Measurements from ENCODE around the gene ZBTB14. TPM values are rescaled to one million over a fixed set of nuclear protein-coding genes. Genes with fewer than 3 reads are reported as not detected.

The ZBTB14 gene
- total RNA-seq, 8 experiments from 2014 or later: 5.2 to 20.5 (median 16.5) TPM

GRCh38 chr18:5284808-5285207 is 10.7 kb downstream of the ZBTB14 start:
- WGBS, 10 experiments: 64 to 89% (median 74%) methylated on average over 2 to 7 of the region's 7 CpGs
- no peak overlapping the region for H3K4me3 ChIP-seq
- no peaks in the 10 kb centered on the region for H3K4me1 ChIP-seq (replicated peaks in 1 of 2)
- no peak overlapping the region for H3K27ac ChIP-seq
- in situ Hi-C loops (cut with MboI; ENCODE audit: low pct_unique_long_range_greater_than_20kb in 2 of 9, low sequenced_read_pairs in 9 of 9, unreplicated experiment in 9 of 9): no loop called here
- no peak for ATAC-seq (replicated peaks in 6 of 8)

DNA sequence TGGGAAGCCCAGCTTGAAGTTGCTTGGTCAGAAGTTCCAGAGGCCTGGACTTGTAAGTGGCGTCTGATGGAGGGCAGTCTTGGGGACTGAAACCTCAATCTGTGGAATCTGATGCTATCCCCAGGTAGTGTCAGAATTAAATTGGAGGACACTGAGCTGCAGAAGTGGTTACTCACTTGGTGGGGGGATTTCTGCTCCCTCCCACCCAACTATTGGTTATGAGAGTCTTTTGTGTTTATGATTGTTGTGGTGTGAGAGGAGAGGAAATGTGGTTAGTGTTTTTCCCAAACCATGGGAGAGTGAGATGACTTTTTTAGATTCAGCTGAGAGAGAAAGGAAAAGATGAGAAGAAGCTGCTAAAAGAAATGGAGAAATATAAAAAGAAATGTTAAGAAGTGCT is 12.8 kb downstream of the ZBTB14 start:
- Histone ChIP-seq H3K4me1 (replicated peaks in 1 of 2) (no peaks in the 10 kb centered on the region), H3K27ac (no peak overlapping the region), H3K4me3 (no peak overlapping the region)
- in situ Hi-C loops (cut with MboI; ENCODE audit: low pct_unique_long_range_greater_than_20kb in 2 of 9, low sequenced_read_pairs in 9 of 9, unreplicated experiment in 9 of 9): no loop called here
- WGBS, 10 experiments: 83 to 100% (median 100%) methylated on average over 1 of the region's 1 CpG; no CpG with 5 or more reads in 7 of the 10 experiments
- no peak for ATAC-seq (replicated peaks in 6 of 8)

- WGBS, 10 experiments: 0 to 83% (median 7%) methylated on average over 1 to 3 of the region's 3 CpGs; no CpG with 5 or more reads in 1 of the 10 experiments
- no peak overlapping the region for H3K4me3 ChIP-seq
- H3K4me1 ChIP-seq (replicated peaks in 1 of 2): no peaks in the 10 kb centered on the region
- in situ Hi-C loops (cut with MboI; ENCODE audit: low pct_unique_long_range_greater_than_20kb in 2 of 9, low sequenced_read_pairs in 9 of 9, unreplicated experiment in 9 of 9): no loop called here
- ATAC-seq (replicated peaks in 6 of 8): no peak
- H3K27ac ChIP-seq: no peak overlapping the region
These were observed 18.6 kb downstream of the ZBTB14 start for GRCh38 chr18:5276947-5277346.

DNA sequence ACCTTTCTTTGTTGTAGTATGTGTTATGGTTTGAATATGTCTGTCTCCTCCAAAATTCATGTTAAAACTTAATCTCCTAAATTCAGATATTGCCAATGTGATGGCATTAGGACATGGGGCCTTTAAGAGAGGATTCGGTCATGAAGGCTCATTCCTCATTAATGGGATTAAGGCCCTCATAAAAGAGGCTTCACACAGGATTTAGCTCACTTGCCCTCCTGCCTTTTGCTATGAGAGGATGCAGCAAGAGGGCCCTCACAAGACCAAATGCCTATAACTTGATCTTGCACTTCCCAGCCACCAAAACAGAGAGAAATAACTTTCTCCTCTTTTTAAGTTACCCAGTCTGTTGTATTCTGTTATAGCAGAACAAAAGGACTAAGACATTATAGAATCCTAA is 19.7 kb downstream of the ZBTB14 start:
- H3K4me3 ChIP-seq: no peak overlapping the region
- no peak for ATAC-seq (replicated peaks in 6 of 8)
- H3K27ac ChIP-seq: no peak overlapping the region
- WGBS, 10 experiments: 13 to 100% (median 33%) methylated on average over 1 of the region's 1 CpG; no CpG with 5 or more reads in 3 of the 10 experiments
- in situ Hi-C loops (cut with MboI; ENCODE audit: low pct_unique_long_range_greater_than_20kb in 2 of 9, low sequenced_read_pairs in 9 of 9, unreplicated experiment in 9 of 9): no loop called here
- no peaks in the 10 kb centered on the region for H3K4me1 ChIP-seq (replicated peaks in 1 of 2)

DNA sequence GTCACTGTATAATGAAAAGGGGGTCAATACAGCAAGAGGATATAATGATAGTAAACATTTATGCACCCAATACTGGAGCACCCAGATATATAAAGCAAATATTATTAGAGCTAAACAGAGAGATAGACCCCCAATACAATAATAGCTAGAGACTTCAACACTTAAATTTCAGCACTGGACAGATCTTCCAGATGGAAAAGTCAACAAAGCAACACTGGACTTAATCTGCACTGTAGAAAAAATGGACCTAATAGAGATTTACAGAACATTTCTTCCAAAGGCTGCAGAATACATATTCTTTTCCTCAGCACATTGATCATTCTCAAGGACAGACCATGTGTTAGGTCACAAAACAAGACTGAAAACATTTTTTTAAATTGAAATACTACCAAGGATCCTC is 26.7 kb downstream of the ZBTB14 start:
- Histone ChIP-seq H3K27ac (no peak overlapping the region), H3K4me1 (replicated peaks in 1 of 2) (no peaks in the 10 kb centered on the region), H3K4me3 (no peak overlapping the region)
- ATAC-seq (replicated peaks in 6 of 8): no peak
- in situ Hi-C loops (cut with MboI; ENCODE audit: low pct_unique_long_range_greater_than_20kb in 2 of 9, low sequenced_read_pairs in 9 of 9, unreplicated experiment in 9 of 9): no loop called here

- ATAC-seq (replicated peaks in 6 of 8): no peak
- in situ Hi-C loops (cut with MboI; ENCODE audit: low pct_unique_long_range_greater_than_20kb in 2 of 9, low sequenced_read_pairs in 9 of 9, unreplicated experiment in 9 of 9): no loop called here
- 26 to 84% (median 56%) methylated on average over 1 to 3 of the region's 3 CpGs for WGBS, 10 experiments
- Histone ChIP-seq H3K4me1 (replicated peaks in 1 of 2) (no peaks in the 10 kb centered on the region), H3K27ac (no peak overlapping the region), H3K4me3 (no peak overlapping the region)
These were observed 28.8 kb downstream of the ZBTB14 start for GRCh38 chr18:5266721-5267120.

GRCh38 chr18:5253910-5254309 is 41.6 kb downstream of the ZBTB14 start:
- in situ Hi-C loops (cut with MboI; ENCODE audit: low pct_unique_long_range_greater_than_20kb in 2 of 9, low sequenced_read_pairs in 9 of 9, unreplicated experiment in 9 of 9): no loop called here
- no peaks in the 10 kb centered on the region for H3K4me1 ChIP-seq (replicated peaks in 1 of 2)
- no peak overlapping the region for H3K4me3 ChIP-seq
- no peak overlapping the region for H3K27ac ChIP-seq
- peak in 1 of 8 experiments; percentile 74 for ATAC-seq (replicated peaks in 6 of 8)
- 0 to 90% (median 61%) methylated on average over 1 to 2 of the region's 2 CpGs; no CpG with 5 or more reads in 2 of the 10 experiments for WGBS, 10 experiments

GRCh38 chr18:5251117-5251516 is 44.4 kb downstream of the ZBTB14 start:
- in situ Hi-C loops (cut with MboI; ENCODE audit: low pct_unique_long_range_greater_than_20kb in 2 of 9, low sequenced_read_pairs in 9 of 9, unreplicated experiment in 9 of 9): no loop called here
- no peak overlapping the region for H3K27ac ChIP-seq
- no peak for ATAC-seq (replicated peaks in 6 of 8)
- no peaks in the 10 kb centered on the region for H3K4me1 ChIP-seq (replicated peaks in 1 of 2)
- no peak overlapping the region for H3K4me3 ChIP-seq
- 45 to 85% (median 75%) methylated on average over 2 to 6 of the region's 6 CpGs for WGBS, 10 experiments

- in situ Hi-C loops (cut with MboI; ENCODE audit: low pct_unique_long_range_greater_than_20kb in 2 of 9, low sequenced_read_pairs in 9 of 9, unreplicated experiment in 9 of 9): no loop called here
- Histone ChIP-seq H3K27ac (no peak overlapping the region), H3K4me3 (no peak overlapping the region), H3K4me1 (replicated peaks in 1 of 2) (no peaks in the 10 kb centered on the region)
- peak in 2 of 8 experiments; percentile 88 for ATAC-seq (replicated peaks in 6 of 8)
These were observed 44.9 kb downstream of the ZBTB14 start for GRCh38 chr18:5250603-5251002.

DNA sequence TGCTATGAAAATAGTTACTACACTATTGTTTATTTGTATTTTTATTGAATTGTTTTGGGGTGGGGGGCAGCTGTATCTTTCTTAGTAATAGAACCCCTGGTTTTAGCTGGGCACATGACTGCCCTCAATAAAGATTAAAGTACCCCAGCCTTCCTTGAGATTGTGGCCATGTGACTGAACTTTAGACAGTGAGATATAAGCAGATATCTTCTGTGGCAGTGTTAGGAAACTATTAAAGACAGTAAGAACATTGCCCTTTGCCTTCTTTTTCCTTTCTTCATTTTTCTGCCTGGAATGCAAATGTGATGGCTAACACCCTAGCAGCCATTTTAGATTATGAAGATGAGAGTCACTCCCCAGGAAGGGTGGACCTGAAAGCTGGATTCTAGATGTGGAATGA is 50.6 kb downstream of the ZBTB14 start:
- in situ Hi-C loops (cut with MboI; ENCODE audit: low pct_unique_long_range_greater_than_20kb in 2 of 9, low sequenced_read_pairs in 9 of 9, unreplicated experiment in 9 of 9): loop anchor here in 1 of 9 experiments (10.0 kb wide), 1 partner anchor 50 kb away; the partner anchor contains the start of gene ZBTB14
- Histone ChIP-seq H3K4me1 (replicated peaks in 1 of 2) (peaks cover 6 to 12% of the 10 kb centered on the region in 2 donors), H3K27ac (no peak overlapping the region), H3K4me3 (no peak overlapping the region)
- ATAC-seq (replicated peaks in 6 of 8): peak in 1 of 8 experiments; percentile 49

GRCh38 chr18:5239447-5239846 is 56.1 kb downstream of the ZBTB14 start:
- in situ Hi-C loops (cut with MboI; ENCODE audit: low pct_unique_long_range_greater_than_20kb in 2 of 9, low sequenced_read_pairs in 9 of 9, unreplicated experiment in 9 of 9): no loop called here

More at GRCh38 chr18:5239447-5239846, 56.1 kb downstream of the ZBTB14 start:
- WGBS, 10 experiments: 31 to 94% (median 47%) methylated on average over 1 to 4 of the region's 4 CpGs
- H3K4me3 ChIP-seq: peak overlapping the region; percentile 64 to 98 (median 84)
- ATAC-seq (replicated peaks in 6 of 8): no peak
- H3K4me1 ChIP-seq (replicated peaks in 1 of 2): peaks cover 12 to 31% of the 10 kb centered on the region in 2 donors
- no peak overlapping the region for H3K27ac ChIP-seq

Other genes starting within 250 kb of the ZBTB14 start
- under 1 TPM in 1 of 8 experiments, not detected in 7; 0.27 TPM for gene AKAIN1, start 98.5 kb downstream of the ZBTB14 start, total RNA-seq
- 100 to 1,000 TPM in 1 of 8 experiments, 10 to 100 TPM in 4, 1 to 10 TPM in 3; 1.2 to 145 (median 25.9) TPM for gene EPB41L3, start 248.3 kb upstream of the ZBTB14 start, total RNA-seq